GM23248 (cell line): Measurements from ENCODE around the gene CCNJL. TPM values are rescaled to one million over a fixed set of nuclear protein-coding genes. Genes with fewer than 3 reads are reported as not detected.

Experiments used
- DNase-seq: peaks from one replicate; pipeline ENCODE4 v3.0.0-alpha.2; 2015
- H2AFZ ChIP-seq: fragments of 200-600 bp; sonication (generic); 2 replicates; pipeline ENCODE4 v1.6.1; 2016; ENCODE audit warnings: antibody characterized with exemption
- H3F3A ChIP-seq: fragments of 200-600 bp; sonication (generic); 2 replicates; pipeline ENCODE4 v1.6.1; 2016; ENCODE audit warnings: mild to moderate bottlenecking, antibody characterized with exemption, mixed run types; ENCODE audit not compliant: insufficient read depth
- H3K27ac ChIP-seq: fragments of 200-600 bp; sonication (generic); 2 replicates; pipeline ENCODE4 v1.5.1; 2016; ENCODE audit warnings: mild to moderate bottlenecking
- H3K27me3 ChIP-seq: fragments of 200-600 bp; sonication (generic); replicated peaks from 2 replicates; pipeline ENCODE4 v1.6.1; 2016; ENCODE audit warnings: mild to moderate bottlenecking; ENCODE audit not compliant: insufficient read depth
- H3K36me3 ChIP-seq: fragments of 200-600 bp; sonication (generic); 2 replicates; pipeline ENCODE4 v1.6.1; 2016; ENCODE audit warnings: low read depth, mild to moderate bottlenecking
- H3K4me1 ChIP-seq: fragments of 200-600 bp; sonication (generic); 2 replicates; pipeline ENCODE4 v1.6.1; 2016; ENCODE audit warnings: mild to moderate bottlenecking; ENCODE audit not compliant: insufficient read depth
- H3K4me2 ChIP-seq: fragments of 200-600 bp; sonication (generic); one replicate; pipeline ENCODE4 v1.6.1; 2016; ENCODE audit warnings: mild to moderate bottlenecking; ENCODE audit not compliant: unreplicated experiment
- H3K4me3 ChIP-seq: fragments of 200-600 bp; sonication (generic); 2 replicates; pipeline ENCODE4 v1.5.1; 2016; ENCODE audit warnings: mild to moderate bottlenecking
- H3K79me2 ChIP-seq: fragments of 200-600 bp; sonication (generic); 2 replicates; pipeline ENCODE4 v1.6.1; 2016; ENCODE audit warnings: mild to moderate bottlenecking; ENCODE audit not compliant: insufficient read depth
- H3K9ac ChIP-seq: fragments of 200-600 bp; sonication (generic); 2 replicates; pipeline ENCODE4 v1.6.1; 2016; ENCODE audit warnings: mild to moderate bottlenecking
- H3K9me2 ChIP-seq: fragments of 200-600 bp; sonication (generic); 2 replicates; pipeline ENCODE4 v1.6.1; 2016; ENCODE audit warnings: mixed run types, mild to moderate bottlenecking, moderate library complexity; ENCODE audit not compliant: insufficient read depth
- H3K9me3 ChIP-seq: fragments of 200-600 bp; sonication (generic); one replicate; pipeline ENCODE4 v1.6.1; 2017; ENCODE audit warnings: low read depth
- H4K20me1 ChIP-seq: fragments of 200-600 bp; sonication (generic); 2 replicates; pipeline ENCODE4 v1.6.0; 2016; ENCODE audit not compliant: insufficient read depth
- EZH2 ChIP-seq: fragments of 200-600 bp; sonication (generic); IDR thresholded peaks from 2 replicates; pipeline ENCODE4 v1.6.1; 2018; ENCODE audit warnings: antibody characterized with exemption, mild to moderate bottlenecking; ENCODE audit not compliant: insufficient read depth, poor library complexity, severe bottlenecking
- EZH2phosphoT487 ChIP-seq: fragments of 200-600 bp; sonication (generic); IDR thresholded peaks from 2 replicates; pipeline ENCODE4 v1.6.1; 2018; ENCODE audit warnings: antibody characterized with exemption, moderate library complexity, mild to moderate bottlenecking, low read depth; ENCODE audit not compliant: insufficient read depth
- WGBS, 2 experiments: methylation state at CpG; one replicate each; pipeline ENCODE4 v1.1.6; 2015 to 2017; ENCODE audit warnings: low lambda C conversion rate in 2 of 2, low coverage in 1 of 2; ENCODE audit errors: missing lambda C conversion rate in 2 of 2; 5-methylcytosine and 5-hydroxymethylcytosine counted together
- in situ Hi-C: fragments of 300-500 bp; cut with MboI; formaldehyde crosslinking; loops from 2 replicates; pipeline ENCODE4 v1.15.0; 2020
- polyA plus RNA-seq: library from polyadenylated mRNA; unstranded; fragments of >200 nt; fragmentation: Nextera tagmentation; extraction: Ambion mirVana; gene quantifications from 2 replicates; pipeline ENCODE4 v1.2.1, GENCODE V29; 2016
- total RNA-seq: library from RNA; depleted of rRNA; stranded (reverse); fragments of >200 nt; shearing (Covaris generic); gene quantifications from 2 replicates; pipeline ENCODE4 v1.2.3, GENCODE V29; 2014

Gene CCNJL
- total and polyA plus RNA-seq, 2 experiments from 2014 or later: 0.43 TPM; not detected in 1

GRCh38 chr5:160260006-160260775, 52.2 kb downstream of the CCNJL start:
- H3K4me2 ChIP-seq: no peak overlapping the region
- WGBS, 2 experiments: 88 to 89% methylated on average over 13 to 14 of the region's 14 CpGs
- H3F3A ChIP-seq: no peaks in the 10 kb centered on the region
- no peaks in the 10 kb centered on the region for H3K9me2 ChIP-seq
- in situ Hi-C loops: no loop called here
- H3K27me3 ChIP-seq: peaks cover 9% of the 10 kb centered on the region; the same call in 1 of the 2 replicates
- no peaks in the 10 kb centered on the region for H3K4me1 ChIP-seq
- H2AFZ ChIP-seq: no peak overlapping the region
- H3K27ac ChIP-seq: no peak overlapping the region
- H3K9ac ChIP-seq: no peak overlapping the region
- no peak overlapping the region for H3K4me3 ChIP-seq
- no peaks in the 10 kb centered on the region for H3K9me3 ChIP-seq
- H4K20me1 ChIP-seq: no peaks in the 10 kb centered on the region
- no peak for TF ChIP-seq EZH2
- no peak for TF ChIP-seq EZH2phosphoT487
- H3K36me3 ChIP-seq: no peaks in the 10 kb centered on the region
- no peak for DNase-seq
- no peaks in the 10 kb centered on the region for H3K79me2 ChIP-seq

- no peak for DNase-seq
- Histone ChIP-seq H3K9me2 (no peaks in the 10 kb centered on the region), H3K9me3 (no peaks in the 10 kb centered on the region), H3F3A (no peaks in the 10 kb centered on the region), H3K4me1 (no peaks in the 10 kb centered on the region), H4K20me1 (no peaks in the 10 kb centered on the region), H3K79me2 (no peaks in the 10 kb centered on the region), H3K4me3 (no peak overlapping the region), H3K36me3 (no peaks in the 10 kb centered on the region), H3K27ac (no peak overlapping the region), H2AFZ (no peak overlapping the region), H3K9ac (no peak overlapping the region), H3K27me3 (peaks cover 9% of the 10 kb centered on the region; the same call in 1 of the 2 replicates), H3K4me2 (no peak overlapping the region)
- WGBS, 2 experiments: 54 to 62% methylated on average over 7 of the region's 7 CpGs
- TF ChIP-seq EZH2phosphoT487 (no peak), EZH2 (no peak)
- in situ Hi-C loops: no loop called here
Measured at GRCh38 chr5:160259341-160259740, 53.0 kb downstream of the CCNJL start.

GRCh38 chr5:160254706-160255105, 57.7 kb downstream of the CCNJL start:
- H3K36me3 ChIP-seq: no peaks in the 10 kb centered on the region

GRCh38 chr5:160253441-160253840, 58.9 kb downstream of the CCNJL start:
- no peaks in the 10 kb centered on the region; the same call in 1 of the 2 replicates for H3K27me3 ChIP-seq
- no peak overlapping the region for H3K27ac ChIP-seq
- H3K36me3 ChIP-seq: no peaks in the 10 kb centered on the region
- no peak for TF ChIP-seq EZH2phosphoT487
- no peak for TF ChIP-seq EZH2
- no peaks in the 10 kb centered on the region for H3K9me3 ChIP-seq
- no peaks in the 10 kb centered on the region for H4K20me1 ChIP-seq
- no peak overlapping the region for H3K4me2 ChIP-seq
- H2AFZ ChIP-seq: no peak overlapping the region
- in situ Hi-C loops: no loop called here
- H3K9ac ChIP-seq: no peak overlapping the region
- H3K4me1 ChIP-seq: no peaks in the 10 kb centered on the region
- H3F3A ChIP-seq: no peaks in the 10 kb centered on the region
- no peak overlapping the region for H3K4me3 ChIP-seq
- no peaks in the 10 kb centered on the region for H3K79me2 ChIP-seq
- H3K9me2 ChIP-seq: no peaks in the 10 kb centered on the region
- WGBS, 2 experiments: 75 to 84% methylated on average over 17 of the region's 17 CpGs
- DNase-seq: no peak

More at GRCh38 chr5:160254706-160255105, 57.7 kb downstream of the CCNJL start:
- TF ChIP-seq EZH2phosphoT487 (no peak), EZH2 (no peak)
- in situ Hi-C loops: no loop called here
- Histone ChIP-seq H3K4me1 (no peaks in the 10 kb centered on the region), H3F3A (no peaks in the 10 kb centered on the region), H3K4me2 (no peak overlapping the region), H3K79me2 (no peaks in the 10 kb centered on the region), H3K9me3 (no peaks in the 10 kb centered on the region), H3K4me3 (no peak overlapping the region), H2AFZ (no peak overlapping the region), H3K27ac (no peak overlapping the region), H3K9ac (no peak overlapping the region), H4K20me1 (no peaks in the 10 kb centered on the region), H3K9me2 (no peaks in the 10 kb centered on the region), H3K27me3 (no peaks in the 10 kb centered on the region; the same call in 1 of the 2 replicates)
- no peak for DNase-seq
- WGBS, 2 experiments: 89% methylated on average over 6 of the region's 6 CpGs
